KMS-11 (cell line): ENCODE results near the gene VPS11.
A peak's percentile ranks its signal among the peaks of the same experiment; 100 is the strongest.

Source experiments
- H2AFZ ChIP-seq: fragments of 200-600 bp; sonication (generic); 2 replicates; pipeline ENCODE4 v1.6.1; 2016; ENCODE audit warnings: antibody characterized with exemption, mixed run types, low read depth
- H3K27ac ChIP-seq: fragments of 200-600 bp; sonication (generic); 2 replicates; pipeline ENCODE4 v1.6.1; 2016; ENCODE audit warnings: mild to moderate bottlenecking, mixed run types
- H3K27me3 ChIP-seq: fragments of 200-600 bp; sonication (generic); 2 replicates; pipeline ENCODE4 v1.6.1; 2017; ENCODE audit warnings: mild to moderate bottlenecking, low read depth, mixed run types, moderate library complexity; ENCODE audit not compliant: insufficient read depth
- H3K36me3 ChIP-seq: fragments of 200-600 bp; sonication (generic); 2 replicates; pipeline ENCODE4 v1.6.1; 2017; ENCODE audit warnings: mild to moderate bottlenecking, mixed run types; ENCODE audit not compliant: insufficient read depth
- H3K4me1 ChIP-seq: fragments of 200-600 bp; sonication (generic); 2 replicates; pipeline ENCODE4 v1.6.1; 2016; ENCODE audit warnings: mild to moderate bottlenecking, low read depth, mixed run types; ENCODE audit not compliant: poor library complexity, severe bottlenecking
- H3K4me2 ChIP-seq: fragments of 200-600 bp; sonication (generic); 2 replicates; pipeline ENCODE4 v1.7.0; 2016; ENCODE audit warnings: mild to moderate bottlenecking, mixed run types
- H3K4me3 ChIP-seq: fragments of 200-600 bp; sonication (generic); IDR thresholded peaks from 2 replicates; pipeline ENCODE4 v1.6.1; 2017; ENCODE audit warnings: low read depth, low read length, mixed read lengths; ENCODE audit not compliant: insufficient read depth
- H3K79me2 ChIP-seq: fragments of 200-600 bp; sonication (generic); 2 replicates; pipeline ENCODE4 v1.6.1; 2016; ENCODE audit warnings: low read depth, mixed run types; ENCODE audit not compliant: insufficient read depth
- H3K9ac ChIP-seq: fragments of 200-600 bp; sonication (generic); 2 replicates; pipeline ENCODE4 v1.6.1; 2016; ENCODE audit warnings: mild to moderate bottlenecking, mixed run types
- H4K20me1 ChIP-seq: fragments of 200-600 bp; sonication (generic); 2 replicates; pipeline ENCODE4 v1.6.1; 2016; ENCODE audit warnings: mild to moderate bottlenecking, mixed run types; ENCODE audit not compliant: insufficient read depth
- CTCF ChIP-seq: fragments of 200-600 bp; sonication (generic); conservative IDR thresholded peaks from 2 replicates; pipeline ENCODE4 v1.6.1; 2017; ENCODE audit warnings: low read depth, mild to moderate bottlenecking, antibody characterized with exemption, low read length, moderate library complexity, mixed read lengths

Gene VPS11

GRCh38 chr11:119041821-119042514 lies 25.6 kb upstream of the VPS11 start:
- H3K27ac ChIP-seq = peak overlapping the region; percentile 35; the same call in 1 of the 2 replicates
- H2AFZ ChIP-seq = no peak overlapping the region
- no peak for TF ChIP-seq CTCF
- H3K4me1 ChIP-seq = peaks cover 9% of the 10 kb centered on the region
- no peaks in the 10 kb centered on the region for H4K20me1 ChIP-seq
- H3K9ac ChIP-seq = no peak overlapping the region
- H3K27me3 ChIP-seq = no peaks in the 10 kb centered on the region
- no peak overlapping the region; the same call in 1 of the 2 replicates for H3K4me2 ChIP-seq
- no peak overlapping the region for H3K4me3 ChIP-seq
- no peaks in the 10 kb centered on the region for H3K79me2 ChIP-seq
- no peaks in the 10 kb centered on the region for H3K36me3 ChIP-seq

GRCh38 chr11:119042927-119043326 lies 24.7 kb upstream of the VPS11 start:
- no peak overlapping the region for H3K27ac ChIP-seq
- no peak overlapping the region for H3K9ac ChIP-seq
- no peaks in the 10 kb centered on the region for H3K36me3 ChIP-seq
- no peaks in the 10 kb centered on the region for H3K27me3 ChIP-seq
- peaks cover 9% of the 10 kb centered on the region for H3K4me1 ChIP-seq
- no peaks in the 10 kb centered on the region for H4K20me1 ChIP-seq
- H3K4me3 ChIP-seq = no peak overlapping the region
- TF ChIP-seq CTCF = no peak
- no peaks in the 10 kb centered on the region for H3K79me2 ChIP-seq
- H2AFZ ChIP-seq = no peak overlapping the region
- no peak overlapping the region for H3K4me2 ChIP-seq

- Histone ChIP-seq H3K27ac (no peak overlapping the region), H3K4me2 (no peak overlapping the region), H3K4me1 (peaks cover 9% of the 10 kb centered on the region), H4K20me1 (no peaks in the 10 kb centered on the region), H3K36me3 (no peaks in the 10 kb centered on the region), H3K27me3 (no peaks in the 10 kb centered on the region), H3K9ac (no peak overlapping the region), H3K4me3 (no peak overlapping the region), H2AFZ (no peak overlapping the region), H3K79me2 (no peaks in the 10 kb centered on the region)
- no peak for TF ChIP-seq CTCF
Observed at GRCh38 chr11:119044708-119045107, 22.9 kb upstream of the VPS11 start.

- Histone ChIP-seq H3K4me2 (no peak overlapping the region), H2AFZ (no peak overlapping the region), H3K27me3 (no peaks in the 10 kb centered on the region), H3K4me3 (no peak overlapping the region), H3K27ac (no peak overlapping the region), H3K79me2 (no peaks in the 10 kb centered on the region), H3K4me1 (peaks cover 9% of the 10 kb centered on the region), H4K20me1 (no peaks in the 10 kb centered on the region), H3K9ac (no peak overlapping the region), H3K36me3 (no peaks in the 10 kb centered on the region)
- TF ChIP-seq CTCF = no peak
Observed at GRCh38 chr11:119046489-119046888, 21.1 kb upstream of the VPS11 start.
